Pericardium fibroblast (primary cell): ENCODE data around the gene PRSS21. TPM values are rescaled to one million over a fixed set of nuclear protein-coding genes. Genes with fewer than 3 reads are reported as not detected.

Source experiments
- total RNA-seq: library from RNA; depleted of rRNA; stranded (reverse); fragments of >200 nt; gene quantifications from 2 replicates; pipeline ENCODE4 v1.2.3, GENCODE V29; 2015

Gene PRSS21, protein sequence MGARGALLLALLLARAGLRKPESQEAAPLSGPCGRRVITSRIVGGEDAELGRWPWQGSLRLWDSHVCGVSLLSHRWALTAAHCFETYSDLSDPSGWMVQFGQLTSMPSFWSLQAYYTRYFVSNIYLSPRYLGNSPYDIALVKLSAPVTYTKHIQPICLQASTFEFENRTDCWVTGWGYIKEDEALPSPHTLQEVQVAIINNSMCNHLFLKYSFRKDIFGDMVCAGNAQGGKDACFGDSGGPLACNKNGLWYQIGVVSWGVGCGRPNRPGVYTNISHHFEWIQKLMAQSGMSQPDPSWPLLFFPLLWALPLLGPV
- total RNA-seq: 3.8 TPM in 1 of 2 replicates, not detected in the other

DNA sequence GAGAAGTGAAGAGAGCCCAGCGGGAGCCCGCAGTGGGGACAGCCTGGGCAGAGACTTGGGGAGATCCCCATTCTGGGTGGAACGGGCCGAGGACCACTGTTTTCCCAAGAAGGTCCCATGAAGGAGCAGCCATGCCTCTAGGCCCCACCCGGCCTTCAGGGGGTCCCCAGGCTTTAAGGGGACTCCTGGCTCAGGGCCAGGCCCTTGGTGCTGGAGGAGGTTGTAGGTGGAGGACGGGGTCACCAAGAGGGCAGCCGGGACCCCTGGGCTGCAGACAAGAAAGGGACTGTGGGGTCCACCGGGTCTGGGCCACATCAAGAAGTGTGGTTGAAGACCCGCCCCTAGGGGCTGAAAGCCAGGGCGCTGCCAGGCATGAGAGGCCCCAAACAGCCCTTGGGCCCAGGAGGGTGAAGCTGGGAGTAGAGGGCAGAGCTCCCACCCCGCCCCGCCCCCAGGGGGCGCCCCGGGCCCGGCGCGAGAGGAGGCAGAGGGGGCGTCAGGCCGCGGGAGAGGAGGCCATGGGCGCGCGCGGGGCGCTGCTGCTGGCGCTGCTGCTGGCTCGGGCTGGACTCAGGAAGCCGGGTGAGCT, at the start of gene PRSS21:
Gene PRSS21 (plus strand): TSS at position 487 of the 589 bp plus-strand sequence. CDS start 32 bp downstream, at position 519.

DNA sequence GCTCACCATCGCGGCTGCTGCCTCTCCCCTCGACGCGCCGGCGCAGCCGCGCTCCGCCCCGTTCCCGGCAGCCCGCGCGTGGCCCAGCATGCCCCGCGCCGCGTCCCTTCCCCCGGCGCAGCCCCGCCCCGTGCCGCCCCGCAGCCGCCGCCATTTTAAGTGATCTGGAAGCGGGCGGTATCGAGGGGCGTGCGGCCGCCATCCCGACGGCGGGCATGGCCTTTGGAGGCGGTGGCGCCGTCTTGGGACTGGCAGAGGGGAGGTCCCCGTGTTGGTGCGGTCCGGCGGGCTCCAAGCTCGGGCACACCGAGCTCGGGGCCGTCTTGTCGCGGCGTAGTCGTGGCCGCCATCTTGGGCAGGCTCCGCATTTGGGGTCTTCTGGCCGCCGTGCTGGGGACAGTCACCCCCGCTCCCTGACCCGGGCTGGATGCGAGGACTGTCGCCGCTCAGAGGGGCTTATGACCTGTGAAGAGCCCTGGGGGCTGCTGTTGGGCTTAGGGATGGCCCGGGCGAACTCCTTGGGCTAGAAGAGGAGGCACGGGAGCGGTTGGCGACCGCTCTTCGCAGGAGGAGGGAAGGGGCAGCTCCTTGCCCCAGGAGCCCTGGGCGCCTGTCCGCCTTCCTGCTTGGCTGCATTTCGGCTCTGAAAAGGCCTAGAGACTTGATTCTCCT, 39.7 kb upstream of the PRSS21 start, which contains the start of gene ELOB:
Gene ELOB (minus strand): TSS at position 50 of the 672 bp plus-strand sequence. CDS start 41 bp downstream, at position 9.

DNA sequence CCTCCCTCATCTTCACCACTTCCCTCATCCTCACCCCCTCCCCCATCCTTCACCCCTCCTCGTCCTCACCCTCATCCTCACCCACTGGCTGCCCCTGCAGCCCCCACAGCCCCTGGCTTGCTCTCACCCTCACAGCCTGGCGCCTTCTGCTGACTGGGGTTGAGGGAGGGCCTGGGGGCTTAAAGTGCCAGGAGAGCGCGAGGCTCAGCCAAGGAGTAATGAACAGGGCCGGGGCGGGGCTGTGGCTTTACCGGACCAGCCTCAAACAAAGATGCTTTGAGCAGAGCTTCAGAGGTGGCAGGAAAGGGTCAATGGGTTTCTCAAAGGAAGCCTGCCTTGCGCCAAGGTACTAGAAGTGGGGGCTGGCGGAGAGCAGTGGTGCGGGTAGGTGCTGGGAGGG, 29.6 kb upstream of the PRSS21 start, which contains the start of gene PRSS33:
Gene PRSS33 (minus strand): TSS at position 155 of the 400 bp plus-strand sequence. CDS start 1,013 bp downstream, outside the sequence.

DNA sequence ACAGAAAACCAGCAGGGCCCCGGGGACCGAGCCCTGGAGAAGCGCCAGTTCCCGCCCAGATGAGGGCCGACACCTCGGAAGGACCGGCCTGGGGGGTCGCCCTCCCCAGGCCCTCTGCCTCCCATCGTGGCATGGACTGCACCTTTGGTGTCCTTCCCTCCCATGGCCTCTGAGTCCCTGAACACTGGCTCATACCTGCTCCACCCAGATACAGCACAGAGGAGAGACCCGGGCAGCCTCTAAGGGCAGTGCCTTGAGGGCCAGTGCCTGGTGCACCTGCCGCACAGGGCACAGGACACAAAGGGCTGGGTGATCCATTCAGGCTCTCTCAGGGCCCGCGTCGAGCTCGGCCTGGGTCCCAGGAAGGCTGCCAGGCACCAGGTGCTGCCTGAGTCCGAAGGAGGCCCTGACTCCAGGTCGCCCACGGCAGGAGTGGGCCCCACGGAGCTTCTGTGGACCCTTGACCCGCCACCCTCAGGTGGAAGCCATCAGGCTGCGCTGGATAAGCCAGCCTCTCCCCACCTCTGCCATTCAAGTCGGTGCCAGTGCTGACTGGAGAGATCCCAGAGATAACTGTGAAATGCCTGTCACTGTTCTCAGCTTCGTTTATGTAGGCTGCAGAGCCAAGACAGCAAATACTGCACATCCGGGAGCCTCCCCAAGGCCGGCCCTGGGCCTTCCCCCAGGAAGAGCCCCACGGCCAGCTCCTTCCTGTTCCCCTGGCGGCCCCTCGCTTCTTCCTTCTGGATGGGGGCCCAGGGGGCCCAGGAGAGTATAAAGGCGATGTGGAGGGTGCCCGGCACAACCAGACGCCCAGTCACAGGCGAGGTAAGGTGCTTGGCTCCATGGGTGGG, 12.7 kb downstream of the PRSS21 start, which contains the start of gene ZG16B:
Gene ZG16B (plus strand): TSS at position 803 of the 854 bp plus-strand sequence. CDS start 139 bp downstream, outside the sequence.

DNA sequence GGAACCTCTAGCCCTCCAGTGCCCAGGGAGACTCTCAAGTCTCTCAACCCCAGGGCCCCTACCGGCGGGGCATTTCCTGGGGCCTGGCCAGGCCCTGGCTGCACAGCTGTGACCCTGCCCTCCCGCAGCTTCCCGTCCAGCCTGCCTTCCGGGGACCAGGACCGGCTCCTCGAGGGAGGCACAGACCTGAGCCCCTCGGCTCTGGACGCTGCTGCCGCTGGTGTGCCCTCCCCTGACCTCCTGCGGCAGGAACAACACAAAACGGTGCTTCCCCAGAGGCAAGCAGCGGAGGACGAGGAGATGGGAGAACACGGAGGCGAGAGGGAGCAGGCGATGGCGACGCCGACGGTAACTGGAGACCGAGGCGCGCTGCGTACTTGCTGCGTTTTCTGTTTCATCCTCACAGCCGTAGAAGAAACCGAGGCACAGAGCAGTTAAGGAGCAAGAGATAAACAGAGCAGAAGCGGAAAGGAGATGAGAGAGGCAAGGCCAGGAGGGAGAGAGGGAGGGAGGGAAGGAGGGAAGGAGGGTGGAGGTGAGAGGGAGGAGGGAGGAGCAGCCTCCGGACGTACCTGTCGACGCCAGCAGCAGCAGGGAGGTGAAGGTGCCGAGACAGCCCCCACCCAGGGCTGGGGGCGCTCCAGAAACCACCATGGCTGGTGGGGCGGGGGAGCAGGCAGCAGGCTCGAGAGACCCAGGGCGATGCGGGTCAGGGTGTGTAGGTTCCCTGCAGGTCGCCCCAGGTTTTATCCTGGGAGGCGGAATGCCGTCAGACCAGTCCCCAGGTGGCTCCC, 40.6 kb downstream of the PRSS21 start, which contains the start of gene PRSS22:
Gene PRSS22 (minus strand): TSS at position 720 of the 794 bp plus-strand sequence. CDS start 66 bp downstream, at position 654.

Other genes starting within 250 kb of the PRSS21 start
- 19.1 and 28.0 TPM in 2 replicates for gene KCTD5, start 134.7 kb upstream of the PRSS21 start, total RNA-seq
- gene PRSS27, start 97.0 kb upstream of the PRSS21 start, total RNA-seq: 0.23 and 3.6 TPM in 2 replicates
- gene SRRM2, start 64.6 kb upstream of the PRSS21 start, total RNA-seq: 75.3 and 87.8 TPM in 2 replicates
- gene ELOB, start 40.0 kb upstream of the PRSS21 start, total RNA-seq: 326 and 385 TPM in 2 replicates
- gene PRSS33, start 29.7 kb upstream of the PRSS21 start, total RNA-seq: not detected in 2 replicates
- gene PRSS41, start 18.8 kb upstream of the PRSS21 start, total RNA-seq: not detected in 2 replicates
- gene ZG16B, start 13.1 kb downstream of the PRSS21 start, total RNA-seq: 2.1 and 2.5 TPM in 2 replicates
- not detected in 2 replicates for gene PRSS22, start 40.9 kb downstream of the PRSS21 start, total RNA-seq
- 74.9 and 165 TPM in 2 replicates for gene FLYWCH2, start 66.0 kb downstream of the PRSS21 start, total RNA-seq
- 27.7 and 33.2 TPM in 2 replicates for gene FLYWCH1, start 94.7 kb downstream of the PRSS21 start, total RNA-seq
- 0.23 and 1.8 TPM in 2 replicates for gene KREMEN2, start 147.0 kb downstream of the PRSS21 start, total RNA-seq
- 1.8 and 4.0 TPM in 2 replicates for gene PAQR4, start 152.1 kb downstream of the PRSS21 start, total RNA-seq
- gene PKMYT1, start 163.2 kb downstream of the PRSS21 start, total RNA-seq: 2.7 and 3.0 TPM in 2 replicates
- gene CLDN9, start 195.7 kb downstream of the PRSS21 start, total RNA-seq: not detected in 2 replicates
- gene CLDN6, start 200.9 kb downstream of the PRSS21 start, total RNA-seq: 0.12 and 0.51 TPM in 2 replicates
- gene TNFRSF12A, start 203.1 kb downstream of the PRSS21 start, total RNA-seq: 70.5 and 162 TPM in 2 replicates
- 64.4 and 69.3 TPM in 2 replicates for gene HCFC1R1, start 206.7 kb downstream of the PRSS21 start, total RNA-seq
- 24.8 and 30.0 TPM in 2 replicates for gene THOC6, start 206.8 kb downstream of the PRSS21 start, total RNA-seq
- 0.23 TPM in 1 of 2 replicates, not detected in the other for gene BICDL2, start 219.7 kb downstream of the PRSS21 start, total RNA-seq
- gene MMP25, start 229.3 kb downstream of the PRSS21 start, total RNA-seq: under 0.01 TPM in 1 of 2 replicates, not detected in the other
- gene IL32, start 248.4 kb downstream of the PRSS21 start, total RNA-seq: 10.7 and 13.4 TPM in 2 replicates